Tibial nerve (tissue), 4 donors: Measurements from ENCODE around the gene MRPL50.

Experiments used
- EP300 ChIP-seq, 2 donors: sonication (generic); formaldehyde crosslinking; IDR thresholded peaks; one replicate each; pipeline ENCODE4 v1.6.1; 2017; ENCODE audit warnings: antibody characterized with exemption in 2 of 2, mild to moderate bottlenecking in 1 of 2
- POLR2A ChIP-seq, 2 donors: fragments of 450-650 bp; IDR thresholded peaks; one replicate each; pipeline ENCODE4 v1.6.1; 2017; ENCODE audit warnings: antibody characterized with exemption in 2 of 2, mild to moderate bottlenecking in 2 of 2, moderate library complexity in 2 of 2
- TF ChIP-seq, protein P1 (sequence below), 5 experiments: fragments of 200-600 bp in 3 of 5; fragments of 450-650 bp in 2 of 5; sonication (generic) in 3 of 5; IDR thresholded peaks; one replicate each; pipeline ENCODE4 v1.5.1; 2016 to 2019; ENCODE audit warnings: antibody characterized with exemption in 5 of 5, mild to moderate bottlenecking in 3 of 5, moderate library complexity in 2 of 5

DNA sequence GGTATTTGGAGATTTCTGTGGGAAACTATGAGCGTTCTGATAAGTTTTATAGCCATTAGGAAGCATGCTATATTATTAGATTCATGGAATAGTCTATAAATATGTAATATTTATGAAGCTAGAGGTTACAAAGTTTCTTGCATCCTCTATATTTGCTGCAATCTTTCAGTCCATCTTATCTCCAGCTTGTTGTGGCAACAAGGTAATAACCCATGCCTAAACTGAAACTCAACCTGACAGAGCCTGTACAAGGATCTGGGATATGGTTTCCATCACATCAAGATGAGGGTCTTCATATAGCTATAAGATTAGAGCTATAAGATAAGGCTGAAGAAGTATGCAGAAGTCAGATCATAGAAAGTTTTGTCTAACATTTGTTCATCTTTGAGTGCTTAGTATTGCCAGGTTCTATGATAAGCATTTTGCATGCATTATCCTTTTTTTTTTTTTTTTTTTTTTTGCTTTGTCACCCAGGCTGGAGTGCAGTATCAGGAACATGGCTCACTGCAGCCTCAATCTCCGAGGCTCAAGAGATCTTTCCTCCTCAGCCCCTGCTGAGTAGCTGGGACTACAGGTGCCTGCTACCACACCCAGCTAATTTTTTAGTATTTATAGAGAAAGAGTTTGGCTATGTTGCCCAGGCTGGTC, 28.4 kb downstream of the MRPL50 start:
- no peak for TF ChIP-seq EP300 (IDR thresholded peaks at IDR 0.05)
- TF ChIP-seq, protein P1, sequence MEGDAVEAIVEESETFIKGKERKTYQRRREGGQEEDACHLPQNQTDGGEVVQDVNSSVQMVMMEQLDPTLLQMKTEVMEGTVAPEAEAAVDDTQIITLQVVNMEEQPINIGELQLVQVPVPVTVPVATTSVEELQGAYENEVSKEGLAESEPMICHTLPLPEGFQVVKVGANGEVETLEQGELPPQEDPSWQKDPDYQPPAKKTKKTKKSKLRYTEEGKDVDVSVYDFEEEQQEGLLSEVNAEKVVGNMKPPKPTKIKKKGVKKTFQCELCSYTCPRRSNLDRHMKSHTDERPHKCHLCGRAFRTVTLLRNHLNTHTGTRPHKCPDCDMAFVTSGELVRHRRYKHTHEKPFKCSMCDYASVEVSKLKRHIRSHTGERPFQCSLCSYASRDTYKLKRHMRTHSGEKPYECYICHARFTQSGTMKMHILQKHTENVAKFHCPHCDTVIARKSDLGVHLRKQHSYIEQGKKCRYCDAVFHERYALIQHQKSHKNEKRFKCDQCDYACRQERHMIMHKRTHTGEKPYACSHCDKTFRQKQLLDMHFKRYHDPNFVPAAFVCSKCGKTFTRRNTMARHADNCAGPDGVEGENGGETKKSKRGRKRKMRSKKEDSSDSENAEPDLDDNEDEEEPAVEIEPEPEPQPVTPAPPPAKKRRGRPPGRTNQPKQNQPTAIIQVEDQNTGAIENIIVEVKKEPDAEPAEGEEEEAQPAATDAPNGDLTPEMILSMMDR (IDR thresholded peaks at IDR 0.05): no peak
- TF ChIP-seq POLR2A (IDR thresholded peaks at IDR 0.05): no peak
